ENCODE results near the gene DNM2. TPM values are rescaled to one million over a fixed set of nuclear protein-coding genes. Genes with fewer than 3 reads are reported as not detected.

DNM2 gene
- total RNA-seq, 1 donor from 2014 or later = 156 TPM

DNA sequence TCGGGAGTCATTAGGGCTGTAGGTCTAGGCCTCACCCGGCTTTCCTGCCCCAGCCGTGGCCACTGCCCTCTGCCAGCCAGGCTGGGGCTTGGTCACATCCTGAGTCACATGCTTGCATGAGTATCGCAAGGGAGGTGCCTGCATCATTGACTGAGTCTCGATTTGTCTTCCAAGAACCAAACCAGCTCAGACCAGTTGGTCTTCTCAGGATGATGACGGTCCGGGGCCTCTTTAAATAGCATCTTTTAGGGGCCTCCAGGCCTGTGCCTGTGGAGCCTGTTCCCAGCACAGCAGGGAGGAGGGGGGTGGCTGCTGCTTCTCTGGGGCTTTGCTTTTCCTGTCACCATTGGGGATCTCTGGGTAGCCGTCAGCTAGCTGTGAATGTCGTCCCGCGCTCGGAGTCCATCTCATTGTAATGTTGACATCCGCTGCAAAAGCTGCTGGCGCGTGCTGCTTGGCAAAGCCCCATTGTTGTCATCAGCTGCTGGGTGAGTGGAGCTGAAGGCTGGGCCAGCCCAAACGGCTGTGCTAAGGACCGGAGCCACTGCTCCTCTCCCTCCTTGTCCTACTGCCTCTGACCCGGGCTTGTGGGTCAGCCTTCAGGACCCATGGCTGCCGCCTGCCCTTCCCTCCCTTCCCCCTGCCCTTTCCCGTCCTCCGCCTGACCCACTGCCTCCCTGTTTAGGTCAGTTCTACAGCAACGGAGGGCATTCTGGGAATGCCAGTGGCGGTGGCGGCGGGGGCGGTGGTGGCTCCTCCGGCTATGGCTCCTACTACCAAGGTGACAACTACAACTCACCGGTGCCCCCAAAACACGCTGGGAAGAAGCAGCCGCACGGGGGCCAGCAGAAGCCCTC lies 31.0 kb upstream of the DNM2 start:
- H3K4me3 ChIP-seq = no peak overlapping the region
- peak; percentile 73 for DNase-seq
- H3K36me3 ChIP-seq = peaks cover 91% of the 10 kb centered on the region
- TF ChIP-seq CTCF (IDR thresholded peaks at IDR 0.05; ENCODE audit: borderline replicate concordance) = no peak
- intact Hi-C loops (cut with micrococcal nuclease) = no loop called here
- H3K9me3 ChIP-seq (replicated peaks) = no peaks in the 10 kb centered on the region
- no peaks in the 10 kb centered on the region for H3K27me3 ChIP-seq (ENCODE audit: low read depth)
- H3K4me1 ChIP-seq = peaks cover 37% of the 10 kb centered on the region
- H3K27ac ChIP-seq (replicated peaks) = peak overlapping the region; percentile 45

DNA sequence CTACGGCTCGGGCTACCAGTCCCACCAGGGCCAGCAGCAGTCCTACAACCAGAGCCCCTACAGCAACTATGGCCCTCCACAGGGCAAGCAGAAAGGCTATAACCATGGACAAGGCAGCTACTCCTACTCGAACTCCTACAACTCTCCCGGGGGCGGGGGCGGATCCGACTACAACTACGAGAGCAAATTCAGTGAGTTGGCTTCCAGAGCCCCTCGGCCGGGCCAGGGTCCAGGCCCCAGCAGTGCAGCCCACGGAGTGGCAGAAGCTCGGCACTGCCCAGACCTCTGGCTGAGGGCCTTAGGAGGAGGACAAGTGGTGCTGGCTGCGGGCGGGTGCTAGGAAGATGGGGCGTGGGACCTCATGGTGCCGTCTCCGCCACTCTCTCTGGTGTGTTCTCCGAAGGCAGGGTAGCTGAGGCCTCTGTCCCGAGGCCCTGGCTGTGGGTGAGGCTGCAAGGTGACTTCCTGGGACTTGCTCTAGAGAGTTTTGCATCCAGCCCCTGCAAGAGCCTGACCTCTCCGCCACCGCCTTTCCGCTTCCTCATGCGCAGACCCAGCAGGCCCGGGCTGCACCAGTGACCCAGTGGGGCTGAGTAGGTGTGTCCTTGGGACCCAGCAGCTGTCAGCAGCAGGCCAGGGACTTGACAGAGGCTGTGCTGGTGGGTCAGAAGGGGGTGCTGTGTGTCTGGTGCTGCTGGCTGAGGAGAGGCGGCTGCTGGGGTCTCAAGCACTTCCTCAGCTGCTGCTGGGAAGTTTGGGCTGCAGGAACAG lies 30.2 kb upstream of the DNM2 start:
- Histone ChIP-seq H3K27ac (replicated peaks) (peak overlapping the region; percentile 45), H3K36me3 (peaks cover 90% of the 10 kb centered on the region)

DNA sequence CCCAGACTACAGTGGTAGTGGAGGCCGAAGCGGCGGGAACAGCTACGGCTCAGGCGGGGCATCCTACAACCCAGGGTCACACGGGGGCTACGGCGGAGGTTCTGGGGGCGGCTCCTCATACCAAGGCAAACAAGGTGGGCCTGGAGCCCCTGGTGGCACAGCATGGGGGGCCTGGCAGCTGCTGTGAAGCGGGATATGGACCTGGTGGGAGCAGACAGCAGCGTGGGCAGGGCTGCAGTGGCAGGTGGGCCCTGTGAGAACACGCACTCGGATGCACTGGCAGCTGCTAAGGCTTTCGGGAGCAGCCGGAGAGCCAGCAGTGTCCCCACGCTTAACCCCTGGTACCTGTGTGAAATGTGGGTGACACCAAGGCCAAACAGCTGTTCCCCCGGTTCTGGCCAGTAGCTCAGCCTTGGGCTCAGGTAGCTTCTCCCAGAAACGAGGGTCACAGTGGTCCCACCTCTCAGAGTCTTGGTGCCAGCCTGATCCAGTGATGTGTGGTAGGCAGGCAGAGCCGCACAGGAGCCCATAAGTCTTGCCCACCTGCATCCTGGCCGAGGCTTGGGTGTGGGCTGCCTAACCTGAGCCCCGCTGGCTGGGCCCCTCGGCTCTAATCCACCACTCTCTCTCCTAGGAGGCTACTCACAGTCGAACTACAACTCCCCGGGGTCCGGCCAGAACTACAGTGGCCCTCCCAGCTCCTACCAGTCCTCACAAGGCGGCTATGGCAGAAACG lies 29.2 kb upstream of the DNM2 start:
- intact Hi-C loops (cut with micrococcal nuclease) = no loop called here
- TF ChIP-seq CTCF (IDR thresholded peaks at IDR 0.05; ENCODE audit: borderline replicate concordance) = no peak
- H3K36me3 ChIP-seq = peaks cover 80% of the 10 kb centered on the region
- H3K27ac ChIP-seq (replicated peaks) = no peak overlapping the region
- DNase-seq = no peak
- no peaks in the 10 kb centered on the region for H3K9me3 ChIP-seq (replicated peaks)
- peaks cover 33% of the 10 kb centered on the region for H3K4me1 ChIP-seq
- H3K4me3 ChIP-seq = no peak overlapping the region
- no peaks in the 10 kb centered on the region for H3K27me3 ChIP-seq (ENCODE audit: low read depth)

More for the DNA sequence above, 30.2 kb upstream of the DNM2 start:
- H3K4me3 ChIP-seq = no peak overlapping the region
- no peak for TF ChIP-seq CTCF (IDR thresholded peaks at IDR 0.05; ENCODE audit: borderline replicate concordance)
- no peaks in the 10 kb centered on the region for H3K9me3 ChIP-seq (replicated peaks)
- no peaks in the 10 kb centered on the region for H3K27me3 ChIP-seq (ENCODE audit: low read depth)
- intact Hi-C loops (cut with micrococcal nuclease) = no loop called here
- H3K4me1 ChIP-seq = peaks cover 33% of the 10 kb centered on the region
- no peak for DNase-seq

- H3K4me1 ChIP-seq = peaks cover 32% of the 10 kb centered on the region
- intact Hi-C loops (cut with micrococcal nuclease) = no loop called here
- H3K36me3 ChIP-seq = peaks cover 64% of the 10 kb centered on the region
- no peak for DNase-seq
- TF ChIP-seq CTCF (IDR thresholded peaks at IDR 0.05; ENCODE audit: borderline replicate concordance) = no peak
- no peak overlapping the region for H3K4me3 ChIP-seq
- H3K27ac ChIP-seq (replicated peaks) = no peak overlapping the region
- no peaks in the 10 kb centered on the region for H3K27me3 ChIP-seq (ENCODE audit: low read depth)
- no peaks in the 10 kb centered on the region for H3K9me3 ChIP-seq (replicated peaks)
These were observed 27.5 kb upstream of the DNM2 start for GRCh38 chr19:10690341-10690781.

DNA sequence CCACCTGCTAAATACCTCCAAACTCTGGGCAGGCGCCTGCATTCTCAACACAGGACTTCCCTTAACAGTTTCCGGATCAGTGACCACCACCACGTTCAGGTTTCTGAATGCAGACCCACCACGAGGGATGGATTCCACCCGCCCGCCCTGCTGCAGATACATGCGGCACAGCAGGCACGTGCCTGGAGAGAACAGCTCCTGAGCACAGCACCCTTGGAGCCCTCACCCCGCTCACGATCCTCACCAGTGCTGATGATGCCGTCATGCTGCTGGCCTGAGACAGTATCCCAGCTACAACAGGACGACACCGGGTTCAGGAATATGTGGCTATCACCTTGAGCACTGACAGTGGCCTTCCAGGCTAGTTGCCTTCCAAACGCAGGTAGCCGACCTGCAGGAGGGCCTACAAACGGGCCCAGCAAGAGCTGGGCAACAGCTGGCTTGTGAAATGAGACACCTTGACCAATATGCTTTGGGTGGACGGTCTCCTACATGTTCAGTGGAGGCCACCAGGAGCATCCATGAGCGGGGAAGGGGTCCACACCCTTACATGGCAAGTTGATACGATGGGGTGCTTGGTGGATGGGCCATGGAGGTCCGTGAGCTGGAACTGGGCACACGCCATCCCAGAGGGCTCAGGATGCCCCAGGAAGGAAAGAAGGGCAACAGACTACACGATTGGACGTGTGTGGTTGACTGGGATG lies 26.5 kb upstream of the DNM2 start:
- no peak for DNase-seq
- peaks cover 58% of the 10 kb centered on the region for H3K36me3 ChIP-seq
- TF ChIP-seq CTCF (IDR thresholded peaks at IDR 0.05; ENCODE audit: borderline replicate concordance) = no peak
- H3K4me1 ChIP-seq = peaks cover 31% of the 10 kb centered on the region
- H3K4me3 ChIP-seq = no peak overlapping the region
- intact Hi-C loops (cut with micrococcal nuclease) = no loop called here
- no peak overlapping the region for H3K27ac ChIP-seq (replicated peaks)
- H3K27me3 ChIP-seq (ENCODE audit: low read depth) = no peaks in the 10 kb centered on the region
- H3K9me3 ChIP-seq (replicated peaks) = no peaks in the 10 kb centered on the region

Measured in left ventricle myocardium inferior (tissue), 1 donor.